HEK293 (cell line): Measurements from ENCODE around the gene DCC.

ENCODE experiments used
- CTCF ChIA-PET: fragments of 350-600 bp; formaldehyde crosslinking; extraction: SDS; loops from one replicate; lab custom pipeline; 2021; ENCODE audit warnings: antibody characterized with exemption; lab: Yijun Ruan, JAX
- POLR2A ChIA-PET: fragments of 300-600 bp; formaldehyde crosslinking; extraction: SDS; loops from one replicate; lab custom pipeline; 2020; ENCODE audit warnings: antibody characterized with exemption, inconsistent platforms; lab: Yijun Ruan, JAX
- H3K27ac ChIP-seq: fragments of 200-500 bp; sonication (Bioruptor generic); 2 replicates; pipeline ENCODE4 v1.5.1; 2014; ENCODE audit warnings: low read depth, low read length, control low read depth, inconsistent platforms; ENCODE audit errors: extremely low read depth
- H3K36me3 ChIP-seq, 2 experiments: fragments of 200-500 bp in 1 of 2; sonication (Bioruptor generic) in 1 of 2; 1 replicate in 1 of 2; 2 replicates in 1 of 2; pipeline ENCODE4 v1.5.1; 2014 to 2017; ENCODE audit warnings: inconsistent platforms in 2 of 2, low read length in 2 of 2; ENCODE audit not compliant: control insufficient read depth in 2 of 2, insufficient read depth in 1 of 2
- H3K4me1 ChIP-seq: fragments of 200-500 bp; sonication (Bioruptor generic); 2 replicates; pipeline ENCODE4 v1.5.1; 2014; ENCODE audit warnings: mild to moderate bottlenecking, low read length, inconsistent platforms; ENCODE audit not compliant: control insufficient read depth, insufficient read depth
- H3K4me3 ChIP-seq: 2 replicates; pipeline ENCODE4 v1.5.1; 2011; ENCODE audit warnings: low read depth, mild to moderate bottlenecking, control low read depth, low read length, moderate library complexity
- H3K9me3 ChIP-seq: fragments of 200-500 bp; sonication (Bioruptor generic); 2 replicates; pipeline ENCODE4 v1.5.1; 2014; ENCODE audit warnings: low read depth, low read length, inconsistent platforms; ENCODE audit not compliant: control insufficient read depth, insufficient read depth
- GFI1B ChIP-seq: fragments of 450-650 bp; formaldehyde crosslinking; IDR thresholded peaks from 2 replicates; pipeline ENCODE4 v1.5.1; 2016; ENCODE audit warnings: missing biosample characterization, missing genetic modification characterization
- GLIS2 ChIP-seq: fragments of 450-650 bp; formaldehyde crosslinking; IDR thresholded peaks from 2 replicates; pipeline ENCODE4 v1.5.1; 2016; ENCODE audit warnings: missing biosample characterization, missing genetic modification characterization
- HOXA7 ChIP-seq: sonication (generic); formaldehyde crosslinking; IDR thresholded peaks from 2 replicates; pipeline ENCODE4 v1.8.1; 2022; ENCODE audit warnings: missing genetic modification reagents, borderline replicate concordance
- KLF16 ChIP-seq: fragments of 450-650 bp; formaldehyde crosslinking; IDR thresholded peaks from 2 replicates; pipeline ENCODE4 v1.5.1; 2017; ENCODE audit warnings: missing biosample characterization, missing genetic modification characterization
- KLF8 ChIP-seq: fragments of 450-650 bp; formaldehyde crosslinking; IDR thresholded peaks from 2 replicates; pipeline ENCODE4 v1.5.1; 2016; ENCODE audit warnings: missing biosample characterization, missing genetic modification characterization
- MYNN ChIP-seq: fragments of 450-650 bp; formaldehyde crosslinking; IDR thresholded peaks from 2 replicates; pipeline ENCODE4 v1.5.1; 2016; ENCODE audit warnings: missing biosample characterization, missing genetic modification characterization, borderline replicate concordance
- SALL2 ChIP-seq: fragments of 450-650 bp; formaldehyde crosslinking; IDR thresholded peaks from 2 replicates; pipeline ENCODE4 v1.5.0; 2017; ENCODE audit warnings: missing biosample characterization, mild to moderate bottlenecking, missing genetic modification characterization, borderline replicate concordance
- SP7 ChIP-seq: fragments of 450-650 bp; formaldehyde crosslinking; IDR thresholded peaks from 2 replicates; pipeline ENCODE4 v1.5.1; 2016; ENCODE audit warnings: missing biosample characterization, missing genetic modification characterization
- ZBTB20 ChIP-seq: fragments of 450-650 bp; formaldehyde crosslinking; IDR thresholded peaks from 2 replicates; pipeline ENCODE4 v1.5.1; 2016; ENCODE audit warnings: missing biosample characterization, missing genetic modification characterization
- ZNF133 ChIP-seq: fragments of 450-650 bp; formaldehyde crosslinking; IDR thresholded peaks from 2 replicates; pipeline ENCODE4 v1.5.1; 2016; ENCODE audit warnings: missing biosample characterization, missing genetic modification characterization
- ZNF16 ChIP-seq: fragments of 450-650 bp; formaldehyde crosslinking; IDR thresholded peaks from 2 replicates; pipeline ENCODE4 v1.5.1; 2016; ENCODE audit warnings: low read depth, missing biosample characterization, missing genetic modification characterization
- ZNF274 ChIP-seq, 2 experiments: fragments of 200-500 bp in 1 of 2; fragments of 450-650 bp in 1 of 2; sonication (Bioruptor generic) in 1 of 2; formaldehyde crosslinking in 1 of 2; IDR thresholded peaks; 2 replicates each; pipeline versions ENCODE4 v1.5.1 to v1.6.1; 2014 to 2016; ENCODE audit warnings: borderline replicate concordance in 1 of 2, inconsistent platforms in 1 of 2, low read length in 1 of 2, missing biosample characterization in 1 of 2, missing genetic modification characterization in 1 of 2
- ZNF292 ChIP-seq: fragments of 450-650 bp; formaldehyde crosslinking; IDR thresholded peaks from 2 replicates; pipeline ENCODE4 v1.5.1; 2016; ENCODE audit warnings: low read depth, missing biosample characterization, missing genetic modification characterization, borderline replicate concordance
- ZNF311 ChIP-seq: fragments of 450-650 bp; formaldehyde crosslinking; IDR thresholded peaks from 2 replicates; pipeline ENCODE4 v1.5.1; 2017; ENCODE audit warnings: missing biosample characterization, missing genetic modification characterization, borderline replicate concordance
- ZNF324 ChIP-seq: fragments of 450-650 bp; formaldehyde crosslinking; IDR thresholded peaks from 2 replicates; pipeline ENCODE4 v1.5.1; 2016; ENCODE audit warnings: missing biosample characterization, missing genetic modification characterization
- ZNF366 ChIP-seq: fragments of 450-650 bp; formaldehyde crosslinking; conservative IDR thresholded peaks from 2 replicates; pipeline ENCODE4 v1.5.1; 2016; ENCODE audit warnings: missing biosample characterization, missing genetic modification characterization
- ZNF37A ChIP-seq: fragments of 450-650 bp; IDR thresholded peaks from 2 replicates; pipeline ENCODE4 v1.5.1; 2018; ENCODE audit warnings: missing biosample characterization, missing genetic modification characterization
- ZNF394 ChIP-seq: fragments of 450-650 bp; formaldehyde crosslinking; IDR thresholded peaks from 2 replicates; pipeline ENCODE4 v1.5.1; 2016; ENCODE audit warnings: missing biosample characterization, missing genetic modification characterization, mild to moderate bottlenecking, moderate library complexity, borderline replicate concordance
- ZNF549 ChIP-seq: fragments of 450-650 bp; IDR thresholded peaks from 2 replicates; pipeline ENCODE4 v1.5.1; 2018; ENCODE audit warnings: missing biosample characterization, missing genetic modification characterization, mild to moderate bottlenecking, inconsistent platforms, moderate library complexity
- ZNF571 ChIP-seq: fragments of 450-650 bp; formaldehyde crosslinking; IDR thresholded peaks from 2 replicates; pipeline ENCODE4 v1.5.0; 2017; ENCODE audit warnings: missing biosample characterization, missing genetic modification characterization
- ZNF596 ChIP-seq: fragments of 450-650 bp; IDR thresholded peaks from 2 replicates; pipeline ENCODE4 v1.5.0; 2018; ENCODE audit warnings: missing biosample characterization, mild to moderate bottlenecking, missing genetic modification characterization, moderate library complexity
- ZNF623 ChIP-seq: fragments of 450-650 bp; formaldehyde crosslinking; IDR thresholded peaks from 2 replicates; pipeline ENCODE4 v1.5.1; 2016; ENCODE audit warnings: missing biosample characterization, missing genetic modification characterization
- ZNF658 ChIP-seq: fragments of 450-650 bp; formaldehyde crosslinking; IDR thresholded peaks from 2 replicates; pipeline ENCODE4; 2016; ENCODE audit warnings: missing biosample characterization, missing genetic modification characterization
- ZNF670 ChIP-seq: fragments of 450-650 bp; formaldehyde crosslinking; IDR thresholded peaks from 2 replicates; pipeline ENCODE4 v1.5.1; 2016; ENCODE audit warnings: missing biosample characterization, missing genetic modification characterization, low read depth
- ZNF792 ChIP-seq: fragments of 450-650 bp; formaldehyde crosslinking; IDR thresholded peaks from 2 replicates; pipeline ENCODE4 v1.5.1; 2016; ENCODE audit warnings: missing biosample characterization, missing genetic modification characterization
- ZNF843 ChIP-seq: fragments of 450-650 bp; formaldehyde crosslinking; IDR thresholded peaks from 2 replicates; pipeline ENCODE4 v1.5.1; 2016; ENCODE audit warnings: missing biosample characterization, missing genetic modification characterization
- ZSCAN23 ChIP-seq: fragments of 450-650 bp; formaldehyde crosslinking; IDR thresholded peaks from 2 replicates; pipeline ENCODE4 v1.5.1; 2016; ENCODE audit warnings: missing biosample characterization, missing genetic modification characterization
- TF ChIP-seq, protein P1 (sequence below): fragments of 450-650 bp; formaldehyde crosslinking; IDR thresholded peaks from 2 replicates; pipeline ENCODE4 v1.5.1; 2016; ENCODE audit warnings: missing biosample characterization, missing genetic modification characterization
- TF ChIP-seq, protein P2 (sequence below): fragments of 450-650 bp; formaldehyde crosslinking; optimal IDR thresholded peaks from 2 replicates; pipeline ENCODE3; 2016; ENCODE audit warnings: missing biosample characterization, mild to moderate bottlenecking, missing genetic modification characterization
- TF ChIP-seq, protein P3 (sequence below): fragments of 450-650 bp; formaldehyde crosslinking; IDR thresholded peaks from 2 replicates; pipeline ENCODE4 v1.5.1; 2016; ENCODE audit warnings: missing biosample characterization, missing genetic modification characterization
- TF ChIP-seq, protein P4 (sequence below): fragments of 450-650 bp; formaldehyde crosslinking; IDR thresholded peaks from 2 replicates; pipeline ENCODE4 v1.5.1; 2016; ENCODE audit warnings: missing biosample characterization, missing genetic modification characterization

The DCC gene

DNA sequence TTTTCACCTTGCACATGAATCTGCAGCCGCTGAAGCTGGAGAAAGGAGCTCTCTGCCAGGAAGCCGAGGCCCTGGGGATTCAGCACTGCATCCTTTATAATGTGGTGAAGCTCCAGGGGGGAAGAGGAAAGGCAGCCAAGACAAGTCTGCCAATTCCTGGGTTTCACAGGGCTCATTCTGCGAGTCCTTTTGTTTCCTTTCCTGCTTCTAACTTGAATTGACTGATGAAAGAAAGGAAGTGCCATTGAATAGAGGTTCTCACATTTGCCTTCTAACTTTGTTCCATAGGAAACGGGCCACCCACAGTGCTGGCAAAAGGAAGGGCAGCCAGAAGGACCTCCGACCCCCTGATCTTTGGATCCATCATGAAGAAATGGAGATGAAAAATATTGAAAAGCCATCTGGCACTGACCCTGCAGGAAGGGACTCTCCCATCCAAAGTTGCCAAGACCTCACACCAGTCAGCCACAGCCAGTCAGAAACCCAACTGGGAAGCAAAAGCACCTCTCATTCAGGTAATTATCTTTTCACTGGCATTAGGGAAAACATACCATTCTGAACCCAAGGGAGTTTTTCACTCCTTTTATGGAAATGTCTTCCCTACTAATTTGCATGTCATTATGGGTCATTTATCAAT, 1119.1 kb downstream of the DCC start:
- Histone ChIP-seq H3K27ac (no peak overlapping the region), H3K9me3 (no peaks in the 10 kb centered on the region), H3K4me1 (no peaks in the 10 kb centered on the region), H3K4me3 (no peak overlapping the region), H3K36me3 (no peaks in the 10 kb centered on the region)
- TF ChIP-seq GFI1B: no peak
- TF ChIP-seq ZNF549 (tag by site-specific recombination): no peak
- TF ChIP-seq ZNF670 (tag by site-specific recombination): no peak
- no peak for TF ChIP-seq ZNF394 (tag by site-specific recombination)
- TF ChIP-seq ZNF324 (tag by site-specific recombination): no peak
- TF ChIP-seq, protein P1, sequence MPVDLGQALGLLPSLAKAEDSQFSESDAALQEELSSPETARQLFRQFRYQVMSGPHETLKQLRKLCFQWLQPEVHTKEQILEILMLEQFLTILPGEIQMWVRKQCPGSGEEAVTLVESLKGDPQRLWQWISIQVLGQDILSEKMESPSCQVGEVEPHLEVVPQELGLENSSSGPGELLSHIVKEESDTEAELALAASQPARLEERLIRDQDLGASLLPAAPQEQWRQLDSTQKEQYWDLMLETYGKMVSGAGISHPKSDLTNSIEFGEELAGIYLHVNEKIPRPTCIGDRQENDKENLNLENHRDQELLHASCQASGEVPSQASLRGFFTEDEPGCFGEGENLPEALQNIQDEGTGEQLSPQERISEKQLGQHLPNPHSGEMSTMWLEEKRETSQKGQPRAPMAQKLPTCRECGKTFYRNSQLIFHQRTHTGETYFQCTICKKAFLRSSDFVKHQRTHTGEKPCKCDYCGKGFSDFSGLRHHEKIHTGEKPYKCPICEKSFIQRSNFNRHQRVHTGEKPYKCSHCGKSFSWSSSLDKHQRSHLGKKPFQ (tag by site-specific recombination): no peak
- no peak for TF ChIP-seq ZNF133
- no peak for TF ChIP-seq ZNF311 (tag by site-specific recombination)
- no peak for TF ChIP-seq ZNF792 (tag by site-specific recombination)
- TF ChIP-seq ZNF292 (tag by site-specific recombination): no peak
- TF ChIP-seq SALL2: no peak
- TF ChIP-seq ZNF623 (tag by site-specific recombination): no peak
- no peak for TF ChIP-seq ZNF16
- TF ChIP-seq, protein P2, sequence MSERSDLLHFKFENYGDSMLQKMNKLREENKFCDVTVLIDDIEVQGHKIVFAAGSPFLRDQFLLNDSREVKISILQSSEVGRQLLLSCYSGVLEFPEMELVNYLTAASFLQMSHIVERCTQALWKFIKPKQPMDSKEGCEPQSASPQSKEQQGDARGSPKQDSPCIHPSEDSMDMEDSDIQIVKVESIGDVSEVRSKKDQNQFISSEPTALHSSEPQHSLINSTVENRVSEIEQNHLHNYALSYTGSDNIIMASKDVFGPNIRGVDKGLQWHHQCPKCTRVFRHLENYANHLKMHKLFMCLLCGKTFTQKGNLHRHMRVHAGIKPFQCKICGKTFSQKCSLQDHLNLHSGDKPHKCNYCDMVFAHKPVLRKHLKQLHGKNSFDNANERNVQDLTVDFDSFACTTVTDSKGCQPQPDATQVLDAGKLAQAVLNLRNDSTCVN (tag by site-specific recombination): no peak
- TF ChIP-seq ZNF274 (IDR thresholded peaks at IDR 0.05; ENCODE audit: low read length): no peak
- no peak for TF ChIP-seq ZNF274 (tag by site-specific recombination; IDR thresholded peaks at IDR 0.05; ENCODE audit: borderline replicate concordance)
- no peak for TF ChIP-seq KLF8 (tag by site-specific recombination)
- TF ChIP-seq KLF16 (tag by site-specific recombination): no peak
- TF ChIP-seq ZNF571 (tag by site-specific recombination): no peak
- POLR2A ChIA-PET: no interaction called here
- CTCF ChIA-PET: no interaction called here

DNA sequence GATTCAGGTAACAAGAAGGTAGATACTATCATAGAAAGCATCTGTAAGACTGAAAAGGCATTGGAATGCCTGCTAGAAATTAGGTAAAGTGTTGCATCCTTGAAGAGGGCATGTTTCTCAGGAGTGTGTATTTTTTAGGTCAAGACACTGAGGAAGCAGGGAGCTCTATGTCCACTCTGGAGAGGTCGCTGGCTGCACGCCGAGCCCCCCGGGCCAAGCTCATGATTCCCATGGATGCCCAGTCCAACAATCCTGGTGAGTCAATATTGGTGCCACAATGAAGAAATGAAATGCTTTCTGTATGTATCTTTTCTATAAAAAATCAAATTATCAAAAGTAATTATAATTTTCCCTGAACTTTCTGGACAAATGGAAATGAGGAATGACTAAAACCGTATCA, 1127.8 kb downstream of the DCC start:
- H3K4me3 ChIP-seq: no peak overlapping the region
- no peaks in the 10 kb centered on the region for H3K9me3 ChIP-seq
- no peak for TF ChIP-seq ZSCAN23
- TF ChIP-seq MYNN (tag by site-specific recombination): no peak
- no peak for TF ChIP-seq ZNF596 (tag by site-specific recombination)
- TF ChIP-seq ZNF658: no peak
- TF ChIP-seq ZNF37A (tag by site-specific recombination): no peak
- TF ChIP-seq, protein P3, sequence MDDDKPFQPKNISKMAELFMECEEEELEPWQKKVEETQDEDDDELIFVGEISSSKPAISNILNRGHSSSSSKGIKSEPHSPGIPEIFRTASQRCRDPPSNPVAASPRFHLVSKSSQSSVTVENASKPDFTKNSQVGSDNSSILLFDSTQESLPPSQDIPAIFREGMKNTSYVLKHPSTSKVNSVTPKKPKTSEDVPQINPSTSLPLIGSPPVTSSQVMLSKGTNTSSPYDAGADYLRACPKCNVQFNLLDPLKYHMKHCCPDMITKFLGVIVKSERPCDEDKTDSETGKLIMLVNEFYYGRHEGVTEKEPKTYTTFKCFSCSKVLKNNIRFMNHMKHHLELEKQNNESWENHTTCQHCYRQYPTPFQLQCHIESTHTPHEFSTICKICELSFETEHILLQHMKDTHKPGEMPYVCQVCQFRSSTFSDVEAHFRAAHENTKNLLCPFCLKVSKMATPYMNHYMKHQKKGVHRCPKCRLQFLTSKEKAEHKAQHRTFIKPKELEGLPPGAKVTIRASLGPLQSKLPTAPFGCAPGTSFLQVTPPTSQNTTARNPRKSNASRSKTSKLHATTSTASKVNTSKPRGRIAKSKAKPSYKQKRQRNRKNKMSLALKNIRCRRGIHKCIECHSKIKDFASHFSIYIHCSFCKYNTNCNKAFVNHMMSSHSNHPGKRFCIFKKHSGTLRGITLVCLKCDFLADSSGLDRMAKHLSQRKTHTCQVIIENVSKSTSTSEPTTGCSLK (tag by site-specific recombination): no peak
- no peak for TF ChIP-seq ZNF366 (tag by site-specific recombination)
- no peak for TF ChIP-seq ZNF843 (tag by site-specific recombination)
- TF ChIP-seq ZBTB20 (tag by site-specific recombination): no peak
- TF ChIP-seq, protein P4, sequence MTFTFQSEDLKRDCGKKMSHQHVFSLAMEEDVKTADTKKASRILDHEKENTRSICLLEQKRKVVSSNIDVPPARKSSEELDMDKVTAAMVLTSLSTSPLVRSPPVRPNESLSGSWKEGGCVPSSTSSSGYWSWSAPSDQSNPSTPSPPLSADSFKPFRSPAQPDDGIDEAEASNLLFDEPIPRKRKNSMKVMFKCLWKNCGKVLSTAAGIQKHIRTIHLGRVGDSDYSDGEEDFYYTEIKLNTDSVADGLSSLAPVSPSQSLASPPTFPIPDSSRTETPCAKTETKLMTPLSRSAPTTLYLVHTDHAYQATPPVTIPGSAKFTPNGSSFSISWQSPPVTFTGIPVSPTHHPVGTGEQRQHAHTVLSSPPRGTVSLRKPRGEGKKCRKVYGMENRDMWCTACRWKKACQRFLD (tag by site-specific recombination): no peak
- no peak for TF ChIP-seq HOXA7 (CRISPR knock-in tag)
- TF ChIP-seq SALL2: no peak
- no peak for TF ChIP-seq GLIS2 (tag by site-specific recombination)
- TF ChIP-seq SP7 (tag by site-specific recombination): no peak
- H3K27ac ChIP-seq: no peak overlapping the region
- H3K36me3 ChIP-seq: no peaks in the 10 kb centered on the region
- no peaks in the 10 kb centered on the region for H3K4me1 ChIP-seq
- CTCF ChIA-PET: no interaction called here
- POLR2A ChIA-PET: no interaction called here
